SJSA1 (cell line): ENCODE data around the gene HEBP2. TPM values are rescaled to one million over a fixed set of nuclear protein-coding genes. Genes with fewer than 3 reads are reported as not detected.
A peak's percentile ranks its signal among the peaks of the same experiment; 100 is the strongest.

Experiments used
- DNase-seq, 2 experiments: peaks; one replicate each; pipeline ENCODE4 v3.0.0-alpha.2; 2015 to 2020; ENCODE audit warnings: low spot score in 2 of 2, low read depth in 1 of 2
- H3K27ac ChIP-seq: fragments of 250-450 bp; sonication (Bioruptor Pico); 2 replicates; pipeline ENCODE4 v1.5.1; 2020; ENCODE audit warnings: mild to moderate bottlenecking, moderate library complexity
- H3K27me3 ChIP-seq: fragments of 250-450 bp; sonication (Bioruptor Pico); replicated peaks from 2 replicates; pipeline ENCODE4 v1.5.1; 2020; ENCODE audit warnings: mild to moderate bottlenecking, moderate library complexity
- H3K36me3 ChIP-seq: fragments of 250-450 bp; sonication (Bioruptor Pico); 2 replicates; pipeline ENCODE4 v1.5.1; 2020; ENCODE audit warnings: mild to moderate bottlenecking
- H3K4me1 ChIP-seq: fragments of 250-450 bp; sonication (Bioruptor Pico); replicated peaks from 2 replicates; pipeline ENCODE4 v1.6.1; 2021; ENCODE audit warnings: mild to moderate bottlenecking
- H3K4me3 ChIP-seq: fragments of 250-450 bp; sonication (Bioruptor Pico); 2 replicates; pipeline ENCODE4 v1.5.1; 2020; ENCODE audit warnings: mild to moderate bottlenecking
- H3K9me3 ChIP-seq: fragments of 250-450 bp; sonication (Bioruptor Pico); replicated peaks from 2 replicates; pipeline ENCODE4 v1.5.1; 2020; ENCODE audit warnings: mild to moderate bottlenecking
- total RNA-seq: library from RNA; depleted of rRNA; stranded (reverse); fragments of >200 nt; shearing (Covaris generic); gene quantifications from 2 replicates; pipeline ENCODE4 v1.2.3, GENCODE V29; 2014

HEBP2 gene
- total RNA-seq, 1 experiment from 2014 or later, result 22.8 TPM

GRCh38 chr6:138404666-138405337 is 779 bp downstream of the HEBP2 start:
- peak overlapping the region; percentile 74 for H3K4me3 ChIP-seq
- no peak for DNase-seq
- no peaks in the 10 kb centered on the region for H3K27me3 ChIP-seq
- no peaks in the 10 kb centered on the region for H3K9me3 ChIP-seq
- peaks cover 9% of the 10 kb centered on the region for H3K4me1 ChIP-seq
- H3K27ac ChIP-seq, result peak overlapping the region; percentile 48; the same call in 1 of the 2 replicates
- peaks cover 34% of the 10 kb centered on the region for H3K36me3 ChIP-seq

- H3K4me1 ChIP-seq, result peaks cover 17% of the 10 kb centered on the region
- H3K27me3 ChIP-seq, result no peaks in the 10 kb centered on the region
- no peak overlapping the region for H3K27ac ChIP-seq
- H3K4me3 ChIP-seq, result no peak overlapping the region
- H3K36me3 ChIP-seq, result peaks cover 39% of the 10 kb centered on the region
- H3K9me3 ChIP-seq, result no peaks in the 10 kb centered on the region
- no peak for DNase-seq
Observed at GRCh38 chr6:138405816-138406413, 1.9 kb downstream of the HEBP2 start.

- H3K27me3 ChIP-seq, result no peaks in the 10 kb centered on the region
- H3K4me3 ChIP-seq, result no peak overlapping the region
- peaks cover 39% of the 10 kb centered on the region for H3K36me3 ChIP-seq
- DNase-seq, result no peak
- H3K4me1 ChIP-seq, result peaks cover 23% of the 10 kb centered on the region
- H3K9me3 ChIP-seq, result no peaks in the 10 kb centered on the region
- no peak overlapping the region for H3K27ac ChIP-seq
Observed at GRCh38 chr6:138406443-138406842, 2.4 kb downstream of the HEBP2 start.

GRCh38 chr6:138410048-138410735 is 6.2 kb downstream of the HEBP2 start:
- peaks cover 49% of the 10 kb centered on the region for H3K36me3 ChIP-seq
- no peaks in the 10 kb centered on the region for H3K9me3 ChIP-seq
- H3K4me3 ChIP-seq, result no peak overlapping the region
- peak overlapping the region; percentile 28 for H3K27ac ChIP-seq
- H3K27me3 ChIP-seq, result no peaks in the 10 kb centered on the region
- DNase-seq, result no peak
- peaks cover 20% of the 10 kb centered on the region for H3K4me1 ChIP-seq

- DNase-seq, result peak in 1 of 2 experiments; percentile 68
- peak overlapping the region; percentile 28 for H3K27ac ChIP-seq
Observed at GRCh38 chr6:138410972-138411880, 7.2 kb downstream of the HEBP2 start.

GRCh38 chr6:138415125-138415524 is 11.1 kb downstream of the HEBP2 start:
- peaks cover 18% of the 10 kb centered on the region for H3K36me3 ChIP-seq
- no peak overlapping the region for H3K27ac ChIP-seq
- peaks cover 20% of the 10 kb centered on the region for H3K4me1 ChIP-seq
- H3K4me3 ChIP-seq, result no peak overlapping the region
- no peaks in the 10 kb centered on the region for H3K27me3 ChIP-seq
- H3K9me3 ChIP-seq, result no peaks in the 10 kb centered on the region; the same call in 1 of the 2 replicates
- no peak for DNase-seq

More at GRCh38 chr6:138410972-138411880, 7.2 kb downstream of the HEBP2 start:
- Histone ChIP-seq H3K27me3 (no peaks in the 10 kb centered on the region), H3K4me3 (no peak overlapping the region), H3K36me3 (peaks cover 40% of the 10 kb centered on the region), H3K4me1 (peaks cover 20% of the 10 kb centered on the region), H3K9me3 (no peaks in the 10 kb centered on the region)

GRCh38 chr6:138416206-138416605 is 12.2 kb downstream of the HEBP2 start:
- peaks cover 9% of the 10 kb centered on the region for H3K4me1 ChIP-seq
- no peak overlapping the region for H3K27ac ChIP-seq
- no peak overlapping the region for H3K4me3 ChIP-seq
- no peak for DNase-seq
- no peaks in the 10 kb centered on the region for H3K27me3 ChIP-seq
- no peaks in the 10 kb centered on the region; the same call in 1 of the 2 replicates for H3K9me3 ChIP-seq
- peaks cover 13% of the 10 kb centered on the region for H3K36me3 ChIP-seq

- H3K36me3 ChIP-seq, result peaks cover 15% of the 10 kb centered on the region
- H3K4me1 ChIP-seq, result no peaks in the 10 kb centered on the region
- no peak overlapping the region for H3K4me3 ChIP-seq
- no peak for DNase-seq
- no peak overlapping the region for H3K27ac ChIP-seq
- no peaks in the 10 kb centered on the region for H3K27me3 ChIP-seq
- H3K9me3 ChIP-seq, result no peaks in the 10 kb centered on the region; the same call in 1 of the 2 replicates
Observed at GRCh38 chr6:138417493-138418117, 13.6 kb downstream of the HEBP2 start.

- H3K4me3 ChIP-seq, result no peak overlapping the region
- no peaks in the 10 kb centered on the region; the same call in 1 of the 2 replicates for H3K9me3 ChIP-seq
- no peak overlapping the region for H3K27ac ChIP-seq
- peaks cover 12% of the 10 kb centered on the region for H3K36me3 ChIP-seq
- H3K27me3 ChIP-seq, result no peaks in the 10 kb centered on the region
- DNase-seq, result no peak
- H3K4me1 ChIP-seq, result no peaks in the 10 kb centered on the region
Observed at GRCh38 chr6:138418118-138418742, 14.2 kb downstream of the HEBP2 start.

- no peaks in the 10 kb centered on the region for H3K27me3 ChIP-seq
- DNase-seq, result no peak
- no peak overlapping the region for H3K4me3 ChIP-seq
- no peak overlapping the region for H3K27ac ChIP-seq
- H3K36me3 ChIP-seq, result peaks cover 15% of the 10 kb centered on the region
- H3K9me3 ChIP-seq, result no peaks in the 10 kb centered on the region; the same call in 1 of the 2 replicates
- no peaks in the 10 kb centered on the region for H3K4me1 ChIP-seq
Observed at GRCh38 chr6:138419766-138420165, 15.7 kb downstream of the HEBP2 start.

GRCh38 chr6:138420356-138420755 is 16.3 kb downstream of the HEBP2 start:
- no peak for DNase-seq
- Histone ChIP-seq H3K27ac (no peak overlapping the region), H3K4me3 (no peak overlapping the region), H3K4me1 (no peaks in the 10 kb centered on the region), H3K9me3 (no peaks in the 10 kb centered on the region; the same call in 1 of the 2 replicates), H3K27me3 (no peaks in the 10 kb centered on the region), H3K36me3 (peaks cover 15% of the 10 kb centered on the region)

- Histone ChIP-seq H3K4me1 (no peaks in the 10 kb centered on the region), H3K27ac (no peak overlapping the region), H3K36me3 (peaks cover 17% of the 10 kb centered on the region), H3K9me3 (no peaks in the 10 kb centered on the region; the same call in 1 of the 2 replicates), H3K4me3 (no peak overlapping the region), H3K27me3 (no peaks in the 10 kb centered on the region)
- no peak for DNase-seq
Observed at GRCh38 chr6:138421089-138421488, 17.1 kb downstream of the HEBP2 start.
